22Rv1 (cell line): ENCODE data around the gene SYCE1L.

Source experiments
- H3K27ac ChIP-seq: fragments of 450-650 bp; 2 replicates; pipeline ENCODE4 v1.5.1; 2017
- ZFX ChIP-seq: fragments of 450-650 bp; IDR thresholded peaks from 2 replicates; pipeline ENCODE4 v1.6.1; 2017; ENCODE audit warnings: antibody characterized with exemption, borderline replicate concordance
- TF ChIP-seq, protein P1 (sequence below): fragments of 450-650 bp; IDR thresholded peaks from 2 replicates; pipeline ENCODE4 v1.5.1; 2017; ENCODE audit warnings: mild to moderate bottlenecking

Gene SYCE1L

DNA sequence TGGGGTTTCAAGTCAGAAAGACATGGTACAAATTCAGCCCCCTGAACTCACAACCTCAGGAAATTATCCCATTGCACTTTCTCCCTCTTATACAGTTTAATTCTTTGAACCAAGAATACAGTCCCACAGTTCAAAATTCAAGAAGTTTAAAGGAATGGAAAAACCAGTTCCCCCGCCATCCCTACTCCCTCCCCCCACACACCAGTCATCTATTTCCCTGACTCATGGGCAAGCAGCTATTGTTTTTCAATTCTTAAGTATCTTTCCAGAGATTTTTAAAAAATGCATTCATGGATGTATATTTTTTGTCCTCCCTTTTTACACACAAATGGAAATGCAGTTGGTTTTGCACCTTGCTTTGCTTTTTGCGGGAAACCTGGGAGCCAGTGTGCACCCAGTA, 7.3 kb downstream of the SYCE1L start:
- no peak for TF ChIP-seq ZFX
- TF ChIP-seq, protein P1, sequence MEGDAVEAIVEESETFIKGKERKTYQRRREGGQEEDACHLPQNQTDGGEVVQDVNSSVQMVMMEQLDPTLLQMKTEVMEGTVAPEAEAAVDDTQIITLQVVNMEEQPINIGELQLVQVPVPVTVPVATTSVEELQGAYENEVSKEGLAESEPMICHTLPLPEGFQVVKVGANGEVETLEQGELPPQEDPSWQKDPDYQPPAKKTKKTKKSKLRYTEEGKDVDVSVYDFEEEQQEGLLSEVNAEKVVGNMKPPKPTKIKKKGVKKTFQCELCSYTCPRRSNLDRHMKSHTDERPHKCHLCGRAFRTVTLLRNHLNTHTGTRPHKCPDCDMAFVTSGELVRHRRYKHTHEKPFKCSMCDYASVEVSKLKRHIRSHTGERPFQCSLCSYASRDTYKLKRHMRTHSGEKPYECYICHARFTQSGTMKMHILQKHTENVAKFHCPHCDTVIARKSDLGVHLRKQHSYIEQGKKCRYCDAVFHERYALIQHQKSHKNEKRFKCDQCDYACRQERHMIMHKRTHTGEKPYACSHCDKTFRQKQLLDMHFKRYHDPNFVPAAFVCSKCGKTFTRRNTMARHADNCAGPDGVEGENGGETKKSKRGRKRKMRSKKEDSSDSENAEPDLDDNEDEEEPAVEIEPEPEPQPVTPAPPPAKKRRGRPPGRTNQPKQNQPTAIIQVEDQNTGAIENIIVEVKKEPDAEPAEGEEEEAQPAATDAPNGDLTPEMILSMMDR: no peak
- H3K27ac ChIP-seq: no peak overlapping the region

GRCh38 chr16:77207030-77207429, 7.8 kb downstream of the SYCE1L start:
- H3K27ac ChIP-seq: no peak overlapping the region
- TF ChIP-seq ZFX: no peak

DNA sequence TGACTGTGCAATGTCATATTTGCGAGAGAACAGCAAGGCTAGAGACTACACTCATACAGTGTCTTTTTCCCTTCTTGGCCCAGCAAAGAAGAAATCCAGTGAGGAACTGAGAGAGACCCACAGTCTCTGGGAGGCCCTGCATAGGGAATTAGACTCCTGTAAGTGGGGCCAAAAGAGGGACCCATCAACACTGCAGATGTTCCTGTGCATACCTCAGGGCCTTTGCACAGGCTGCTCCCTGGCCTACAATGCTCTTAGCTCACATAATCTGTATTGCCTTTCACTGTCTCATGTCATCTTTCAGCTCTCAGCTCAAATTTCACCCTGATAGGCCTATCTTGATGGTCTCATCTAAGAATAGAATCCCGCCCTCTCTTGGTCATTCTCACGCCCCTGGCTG, 9.2 kb downstream of the SYCE1L start:
- no peak overlapping the region for H3K27ac ChIP-seq
- TF ChIP-seq, protein P1: no peak
- no peak for TF ChIP-seq ZFX

DNA sequence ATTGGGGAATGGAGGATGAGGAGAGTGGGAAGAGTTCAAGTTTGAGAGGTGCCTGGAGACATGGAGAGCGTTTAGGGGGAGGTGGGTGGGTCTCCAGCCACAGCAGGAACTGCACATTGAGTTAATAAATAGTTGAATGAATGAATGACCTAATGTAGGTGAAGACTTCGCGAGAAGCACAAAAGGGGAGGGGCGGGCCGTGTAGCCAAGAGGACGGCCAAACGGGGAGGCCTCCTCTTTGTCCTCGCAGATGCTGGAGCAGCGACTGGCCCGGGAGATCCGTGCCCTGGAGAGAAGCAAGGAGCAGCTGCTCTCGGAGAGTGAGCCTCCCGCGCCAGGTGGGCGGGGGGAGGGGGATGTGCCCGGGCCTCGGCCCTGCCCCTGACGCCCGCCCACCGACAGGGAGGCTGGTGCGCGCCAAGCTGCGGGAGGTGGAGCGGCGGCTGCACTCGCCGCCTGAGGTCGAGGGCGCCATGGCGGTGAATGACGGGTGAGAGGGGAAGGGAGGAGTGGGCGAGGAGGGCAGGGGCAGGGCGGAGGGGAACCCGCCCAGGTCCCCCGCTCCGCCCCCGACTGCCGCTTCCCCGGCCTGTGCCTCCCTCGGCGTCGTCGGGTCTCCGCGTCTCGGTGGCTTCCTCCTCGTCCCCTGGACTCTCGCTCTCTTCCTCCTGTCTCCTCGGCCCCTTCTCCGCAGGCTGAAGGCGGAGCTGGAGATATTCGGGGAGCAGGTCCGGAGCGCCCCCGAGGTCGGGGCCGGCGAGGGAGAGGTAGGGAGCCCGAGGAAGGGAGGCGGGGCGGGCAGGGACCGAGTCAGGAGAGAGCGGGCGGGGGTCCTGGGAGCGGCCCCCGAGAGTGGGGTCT, 12.9 kb downstream of the SYCE1L start:
- TF ChIP-seq ZFX: no peak
- TF ChIP-seq, protein P1: no peak
- H3K27ac ChIP-seq: peak overlapping the region; percentile 89

DNA sequence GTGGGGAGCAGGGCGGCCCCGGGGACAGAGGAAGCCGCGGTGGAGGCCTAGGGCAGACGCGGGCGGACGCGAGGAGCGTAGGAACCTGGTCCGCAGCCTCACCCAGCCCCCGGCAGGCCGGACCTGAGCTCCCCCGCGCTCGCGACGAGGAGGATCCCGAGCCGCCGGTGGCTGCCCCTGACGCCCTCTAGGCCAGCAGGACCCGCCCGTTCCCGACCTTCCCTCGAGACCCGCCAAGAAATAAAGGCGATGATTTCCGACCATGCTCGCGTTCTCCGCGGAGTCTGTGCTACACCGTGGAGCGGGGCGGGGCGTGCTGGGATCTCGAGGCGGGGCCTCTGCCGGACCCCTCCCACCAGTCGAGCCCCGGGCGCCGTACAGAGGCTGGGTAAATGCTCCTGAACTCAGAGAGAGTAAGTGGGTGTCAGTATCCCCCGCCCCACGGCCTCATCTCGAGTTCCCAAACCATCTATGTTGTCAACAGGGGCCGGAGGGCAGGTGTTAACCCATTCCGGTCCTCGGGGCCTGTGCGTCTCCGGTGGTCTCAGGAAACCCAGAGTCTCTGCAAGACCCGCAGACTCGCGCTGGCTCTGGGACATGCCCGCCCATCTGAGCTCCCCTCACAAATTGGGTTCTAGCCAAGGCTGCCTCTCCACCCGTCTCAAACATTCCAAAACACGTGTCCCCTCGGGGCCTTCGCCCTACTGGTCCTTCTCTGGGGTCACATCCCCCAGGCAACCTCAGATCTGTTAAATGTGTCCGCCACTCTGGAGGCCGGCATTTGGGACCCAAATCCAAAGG, 13.7 kb downstream of the SYCE1L start:
- peak overlapping the region; percentile 89 for H3K27ac ChIP-seq
- TF ChIP-seq, protein P1: no peak
- TF ChIP-seq ZFX: no peak

DNA sequence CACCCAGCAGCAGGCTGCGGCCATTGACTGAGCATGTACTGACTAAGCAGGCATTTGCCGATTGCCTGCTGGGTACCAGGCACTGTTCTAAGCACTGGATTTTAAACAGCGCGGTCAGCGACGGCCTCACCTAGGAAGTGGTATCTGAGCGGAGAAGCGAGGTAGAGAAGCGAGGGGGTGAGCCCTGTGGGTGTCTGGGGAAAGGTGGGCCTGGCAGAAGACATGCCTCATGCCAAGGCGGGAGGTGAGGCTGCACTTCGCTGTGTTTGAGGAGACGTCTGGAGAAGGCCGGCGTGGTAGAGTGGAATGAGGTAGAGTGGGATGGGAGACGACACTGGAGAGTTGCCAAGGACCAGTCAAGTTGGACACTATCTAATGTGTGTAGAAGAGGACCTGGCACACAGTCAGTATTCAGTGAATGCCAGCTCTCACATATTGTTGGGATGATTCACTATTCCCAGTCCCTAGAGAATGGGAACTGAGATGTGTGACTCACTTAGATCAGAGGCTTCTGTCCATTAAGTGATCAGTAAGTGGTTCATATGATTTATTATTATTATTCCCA, 14.4 kb downstream of the SYCE1L start:
- TF ChIP-seq ZFX: no peak
- TF ChIP-seq, protein P1: no peak
- no peak overlapping the region for H3K27ac ChIP-seq

DNA sequence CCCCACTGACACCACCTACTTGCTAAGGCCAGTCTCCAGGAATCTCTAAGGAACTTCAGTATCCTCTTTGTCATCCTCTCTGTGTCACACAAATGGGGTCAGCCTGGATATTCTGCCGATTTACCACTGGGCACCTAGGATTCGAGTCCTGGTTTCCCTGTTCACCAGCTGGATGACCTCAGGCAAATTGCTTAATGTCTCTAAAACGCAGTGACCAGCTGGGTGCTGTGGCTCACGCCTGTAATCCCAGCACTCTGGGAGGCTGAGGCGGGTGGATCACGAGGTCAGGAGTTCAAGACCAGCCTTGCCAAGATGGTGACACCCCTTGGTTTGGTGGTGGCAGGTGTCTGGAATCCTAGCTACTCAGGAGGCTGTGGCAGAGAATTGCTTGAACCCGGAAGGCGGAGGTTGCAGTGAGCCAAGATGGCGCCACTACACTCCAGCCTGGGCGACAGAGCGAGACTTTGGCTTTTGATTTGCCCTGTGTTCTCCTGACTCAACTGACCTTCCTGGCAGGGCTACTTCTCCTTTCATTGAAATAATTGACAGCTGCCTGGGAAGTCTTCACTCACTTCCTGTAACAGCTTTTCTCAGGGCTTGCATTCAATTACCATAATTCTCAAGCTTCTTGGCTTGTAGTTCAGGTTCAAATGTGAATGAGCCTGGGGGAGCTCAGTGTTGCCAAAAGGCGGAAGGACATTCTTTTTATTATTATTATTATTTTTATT, 15.4 kb downstream of the SYCE1L start:
- TF ChIP-seq ZFX: no peak
- TF ChIP-seq, protein P1: no peak

More for the DNA sequence above, 15.4 kb downstream of the SYCE1L start:
- no peak overlapping the region for H3K27ac ChIP-seq
